ENCODE measurements around the gene CIAO1. TPM values are rescaled to one million over a fixed set of nuclear protein-coding genes. Genes with fewer than 3 reads are reported as not detected.
A peak's percentile ranks its signal among the peaks of the same experiment; 100 is the strongest.
"Not testable (repeated sequence)": the region's sequence is repeated elsewhere in the genome, so short reads cannot be mapped to it uniquely, and the experiment has no call there.

Gene CIAO1
- total RNA-seq, result 100 to 1,000 TPM in 1 of 4 donors, 10 to 100 TPM in 3; 60.6 to 128 (median 80.1) TPM

DNA sequence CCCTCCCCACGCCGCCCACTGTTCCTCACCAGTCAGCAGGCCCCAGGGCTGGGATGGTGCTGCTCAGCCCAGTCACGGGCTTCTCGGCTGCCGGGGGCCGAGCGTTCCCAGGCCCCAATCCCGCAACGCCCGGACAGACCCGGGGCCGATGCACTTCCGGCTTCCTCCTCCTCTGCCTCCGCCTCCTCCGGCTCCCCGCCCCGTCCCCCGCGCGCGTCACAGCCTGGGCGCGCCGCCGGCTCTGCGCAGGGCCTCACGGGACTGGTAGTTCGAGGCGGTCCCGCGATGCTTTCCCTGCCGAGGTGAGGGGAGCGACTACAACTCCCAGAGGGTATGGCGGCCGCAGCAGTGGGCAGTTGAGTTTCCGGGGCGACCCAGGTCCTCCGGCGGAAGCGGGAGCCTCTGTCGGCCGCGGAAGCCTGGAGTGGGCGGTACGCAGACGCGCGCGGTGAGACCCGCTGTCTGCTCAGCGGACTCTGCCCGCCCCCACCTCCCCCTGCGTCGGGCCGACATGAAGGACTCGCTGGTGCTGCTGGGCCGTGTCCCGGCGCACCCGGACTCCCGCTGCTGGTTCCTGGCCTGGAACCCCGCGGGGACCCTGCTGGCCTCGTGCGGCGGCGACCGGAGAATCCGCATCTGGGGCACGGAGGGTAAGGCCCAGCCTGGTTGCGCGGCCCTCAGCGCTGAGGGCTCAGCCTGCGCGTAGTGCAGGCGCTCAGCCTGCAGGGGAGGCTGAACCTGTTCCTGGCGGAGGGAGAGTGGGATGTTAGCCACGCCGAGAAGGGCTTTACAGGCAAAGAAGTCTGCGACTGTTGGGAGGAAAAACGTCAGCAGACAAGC is at the start of gene CIAO1, which contains the start of gene TMEM127:
Gene CIAO1, plus strand, starts transcription at position 386 of the 840 bp plus-strand sequence. Its CDS starts 126 bp downstream, at position 512.
Gene TMEM127, minus strand, starts transcription at position 158 of the 840 bp plus-strand sequence. CDS start 616 bp downstream, outside the sequence.
- H3K27me3 ChIP-seq, result no peaks in the 10 kb centered on the region
- peak; percentile 96 for DNase-seq
- peaks cover 19 to 57% (median 40%) of the 10 kb centered on the region in 3 donors for H3K4me1 ChIP-seq
- 0% methylated on average over 4 to 7 of the region's 81 CpGs for WGBS, 2 donors
- no peaks in the 10 kb centered on the region for H3K9me3 ChIP-seq
- H3K36me3 ChIP-seq, result peaks cover 4 to 61% (median 25%) of the 10 kb centered on the region in 3 donors
- peak in 3 of 4 donors; percentile 87 to 95 (median 91) for TF ChIP-seq POLR2A (IDR thresholded peaks at IDR 0.05)
- TF ChIP-seq, protein P1, sequence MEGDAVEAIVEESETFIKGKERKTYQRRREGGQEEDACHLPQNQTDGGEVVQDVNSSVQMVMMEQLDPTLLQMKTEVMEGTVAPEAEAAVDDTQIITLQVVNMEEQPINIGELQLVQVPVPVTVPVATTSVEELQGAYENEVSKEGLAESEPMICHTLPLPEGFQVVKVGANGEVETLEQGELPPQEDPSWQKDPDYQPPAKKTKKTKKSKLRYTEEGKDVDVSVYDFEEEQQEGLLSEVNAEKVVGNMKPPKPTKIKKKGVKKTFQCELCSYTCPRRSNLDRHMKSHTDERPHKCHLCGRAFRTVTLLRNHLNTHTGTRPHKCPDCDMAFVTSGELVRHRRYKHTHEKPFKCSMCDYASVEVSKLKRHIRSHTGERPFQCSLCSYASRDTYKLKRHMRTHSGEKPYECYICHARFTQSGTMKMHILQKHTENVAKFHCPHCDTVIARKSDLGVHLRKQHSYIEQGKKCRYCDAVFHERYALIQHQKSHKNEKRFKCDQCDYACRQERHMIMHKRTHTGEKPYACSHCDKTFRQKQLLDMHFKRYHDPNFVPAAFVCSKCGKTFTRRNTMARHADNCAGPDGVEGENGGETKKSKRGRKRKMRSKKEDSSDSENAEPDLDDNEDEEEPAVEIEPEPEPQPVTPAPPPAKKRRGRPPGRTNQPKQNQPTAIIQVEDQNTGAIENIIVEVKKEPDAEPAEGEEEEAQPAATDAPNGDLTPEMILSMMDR (IDR thresholded peaks at IDR 0.05), result peak in 4 of 6 experiments; percentile 36 to 58 (median 42)
- intact Hi-C loops (cut with DNase I), result no loop called here
- H3K4me3 ChIP-seq, result peak within 1 kb of the TSS; percentile 92 to 99 (median 96)
- H3K27ac ChIP-seq, result peak within 1 kb of the TSS; percentile 92 to 98 (median 98)

DNA sequence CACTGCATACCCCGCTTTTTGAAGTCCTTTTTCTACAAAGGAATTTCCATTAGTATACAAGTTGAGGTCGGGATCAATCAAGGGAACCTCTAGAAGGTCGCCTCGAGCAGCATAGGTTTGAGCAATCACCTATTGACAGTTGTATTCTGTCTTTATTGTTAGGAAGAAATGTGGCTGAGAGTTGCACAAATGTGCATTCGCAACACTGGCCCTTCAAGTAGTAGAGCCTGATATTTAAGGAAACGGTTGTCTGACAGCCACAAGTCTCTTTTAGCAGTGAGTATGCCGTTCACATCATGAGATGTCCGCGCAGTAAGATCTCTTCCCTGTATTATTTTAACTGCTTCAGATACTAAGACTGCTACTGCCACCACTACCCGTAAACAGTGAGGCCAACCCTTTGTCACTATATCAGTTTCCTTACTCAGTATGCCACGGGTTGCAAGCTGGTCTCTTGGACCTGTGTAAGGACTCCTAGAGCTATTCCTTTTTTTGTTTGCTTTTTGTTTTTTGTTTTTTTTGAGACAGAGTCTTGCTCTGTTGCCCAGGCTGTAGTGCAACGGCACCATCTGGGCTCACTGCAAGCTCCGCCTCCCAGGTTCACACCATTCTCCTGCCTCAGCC is 47.4 kb upstream of the CIAO1 start:
- no peaks in the 10 kb centered on the region for H3K36me3 ChIP-seq
- no peaks in the 10 kb centered on the region for H3K9me3 ChIP-seq
- DNase-seq, result no peak
- H3K4me3 ChIP-seq, result no peak overlapping the region
- intact Hi-C loops (cut with DNase I), result no loop called here
- H3K4me1 ChIP-seq, result no peaks in the 10 kb centered on the region
- TF ChIP-seq, protein P1 (IDR thresholded peaks at IDR 0.05), result no peak
- TF ChIP-seq POLR2A (IDR thresholded peaks at IDR 0.05), result no peak
- no peak overlapping the region for H3K27ac ChIP-seq
- 86 to 89% methylated on average over 13 of the region's 13 CpGs for WGBS, 2 donors
- H3K27me3 ChIP-seq, result no peaks in the 10 kb centered on the region

DNA sequence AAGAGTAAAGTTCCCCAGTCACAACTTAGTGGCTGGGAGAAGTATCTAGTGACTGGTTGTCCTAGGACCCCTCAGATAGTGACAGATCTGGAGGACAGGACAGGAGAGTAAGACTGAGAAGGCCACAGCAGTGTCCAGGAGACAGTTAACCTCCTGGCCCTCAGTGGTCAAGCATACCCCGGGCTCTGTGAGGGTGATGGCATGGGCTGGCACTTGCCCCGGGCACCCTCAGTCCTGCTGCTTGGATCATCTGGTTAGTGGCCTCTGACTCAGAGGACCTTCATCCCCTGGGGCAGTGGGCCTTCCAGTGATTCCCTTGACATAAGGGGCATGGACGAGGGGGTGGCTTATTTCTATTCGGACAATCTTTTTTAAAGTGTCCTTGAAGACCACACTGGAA is 46.1 kb upstream of the CIAO1 start:
- H3K9me3 ChIP-seq; intact Hi-C loops (cut with DNase I); H3K27me3 ChIP-seq; H3K36me3 ChIP-seq; DNase-seq; H3K27ac ChIP-seq; H3K4me1 ChIP-seq; H3K4me3 ChIP-seq: not testable (repeated sequence)
- 76 to 78% methylated on average over 4 of the region's 4 CpGs for WGBS, 2 donors

DNA sequence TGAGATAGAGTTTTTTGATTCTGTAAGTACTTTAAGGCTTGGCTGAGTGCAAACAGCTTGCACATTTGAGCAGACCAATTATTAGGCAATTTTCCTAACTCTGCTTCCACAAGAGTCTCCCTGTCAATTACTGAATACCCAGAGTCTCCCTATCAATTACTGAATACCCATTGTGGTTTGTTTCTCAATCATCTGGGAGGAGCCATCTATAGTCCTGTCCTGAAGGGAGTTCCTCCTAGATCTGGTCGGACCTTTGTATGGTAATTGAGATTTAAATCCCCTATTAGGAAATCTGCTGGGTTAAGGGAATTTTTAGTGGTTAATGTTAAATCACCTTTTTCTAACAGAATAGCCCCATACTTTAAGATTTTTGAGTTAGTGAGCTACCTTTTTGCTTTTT is 44.9 kb upstream of the CIAO1 start:
- H3K27me3 ChIP-seq; H3K4me1 ChIP-seq; H3K4me3 ChIP-seq; H3K27ac ChIP-seq; intact Hi-C loops (cut with DNase I); H3K9me3 ChIP-seq; DNase-seq; H3K36me3 ChIP-seq: not testable (repeated sequence)
- WGBS, 2 donors, result 71% methylated on average over 1 of the region's 1 CpG

DNA sequence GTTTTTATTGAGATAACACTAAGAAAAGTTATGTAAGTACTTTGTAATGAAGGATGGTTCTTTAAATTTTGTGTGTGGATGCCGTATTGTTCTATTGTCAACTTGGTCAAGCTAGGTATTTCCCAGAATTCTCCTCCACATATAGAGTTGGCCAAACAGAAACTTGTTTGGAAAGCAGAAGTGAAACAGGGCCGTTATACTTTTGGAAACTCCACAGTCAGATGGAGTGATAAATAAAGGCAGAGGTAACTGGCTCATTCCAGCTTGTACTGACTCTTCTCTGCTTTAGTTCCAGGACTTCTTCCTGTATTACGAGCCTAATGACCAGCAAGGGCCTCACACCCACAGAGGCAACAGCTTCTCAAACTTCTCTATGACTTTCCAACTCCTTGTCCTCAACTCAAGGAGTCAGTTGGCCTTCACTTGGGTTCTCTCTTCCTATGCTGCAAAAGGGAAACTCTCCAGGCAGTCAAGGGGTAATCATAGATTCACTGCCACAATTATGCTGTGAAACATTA is 41.0 kb upstream of the CIAO1 start:
- H3K27ac ChIP-seq, result no peak overlapping the region

More for the DNA sequence above, 41.0 kb upstream of the CIAO1 start:
- no peaks in the 10 kb centered on the region for H3K4me1 ChIP-seq
- intact Hi-C loops (cut with DNase I), result no loop called here
- no peak for DNase-seq
- WGBS, 2 donors, result 59 to 69% methylated on average over 3 of the region's 3 CpGs
- no peaks in the 10 kb centered on the region for H3K36me3 ChIP-seq
- peak in 1 of 4 donors; percentile 33 for TF ChIP-seq POLR2A (IDR thresholded peaks at IDR 0.05)
- TF ChIP-seq, protein P1 (IDR thresholded peaks at IDR 0.05), result no peak
- no peaks in the 10 kb centered on the region for H3K9me3 ChIP-seq
- no peak overlapping the region for H3K4me3 ChIP-seq
- no peaks in the 10 kb centered on the region for H3K27me3 ChIP-seq

Data from esophagus squamous epithelium (tissue), 5 donors.